ENCODE measurements around the gene CAMTA1.

CAMTA1 gene

GRCh38 chr1:7574121-7575040, 789.1 kb downstream of the CAMTA1 start:
- Histone ChIP-seq H3K9ac (ENCODE audit: low read length) (no peak overlapping the region), H3K27ac (ENCODE audit: low read depth, low read length) (no peak overlapping the region), H3K4me1 (ENCODE audit: insufficient read depth, low read length) (peaks cover 7% of the 10 kb centered on the region)

DNA sequence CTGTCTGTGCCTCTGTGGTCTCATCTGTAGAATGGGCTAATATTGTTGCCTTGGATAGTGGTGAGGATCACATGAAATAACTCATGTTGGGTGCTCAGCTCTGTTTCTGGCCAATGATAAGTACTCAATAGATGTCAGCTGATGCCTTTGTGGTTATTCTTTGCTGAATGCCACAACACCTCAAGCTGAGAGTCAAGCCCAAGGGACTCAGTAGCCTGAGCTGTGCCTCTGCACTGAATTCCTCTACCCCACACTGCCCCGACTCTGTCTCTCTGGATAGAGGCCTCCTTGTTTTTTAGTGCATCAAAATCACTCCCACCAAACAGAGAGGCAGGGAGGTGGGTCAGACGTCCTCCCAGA, 789.8 kb downstream of the CAMTA1 start:
- H3K9me3 ChIP-seq (ENCODE audit: low read length) = no peaks in the 10 kb centered on the region
- peaks cover 7% of the 10 kb centered on the region for H3K4me1 ChIP-seq (ENCODE audit: insufficient read depth, low read length)
- H3K4me3 ChIP-seq (ENCODE audit: low read depth in 1 of 2, low read length in 2 of 2) = no peak overlapping the region
- no peaks in the 10 kb centered on the region for H3K27me3 ChIP-seq (ENCODE audit: control insufficient read depth in 1 of 2, insufficient read depth in 2 of 2, low read length in 2 of 2)
- H3K27ac ChIP-seq (ENCODE audit: low read depth, low read length) = no peak overlapping the region
- no peaks in the 10 kb centered on the region for H3K36me3 ChIP-seq (ENCODE audit: insufficient read depth, low read length)
- H3K9ac ChIP-seq (ENCODE audit: low read length) = no peak overlapping the region

More at GRCh38 chr1:7574121-7575040, 789.1 kb downstream of the CAMTA1 start:
- Histone ChIP-seq H3K9me3 (ENCODE audit: low read length) (no peaks in the 10 kb centered on the region), H3K27me3 (ENCODE audit: control insufficient read depth in 1 of 2, insufficient read depth in 2 of 2, low read length in 2 of 2) (no peaks in the 10 kb centered on the region), H3K36me3 (ENCODE audit: insufficient read depth, low read length) (no peaks in the 10 kb centered on the region), H3K4me3 (ENCODE audit: low read depth in 1 of 2, low read length in 2 of 2) (no peak overlapping the region)

DNA sequence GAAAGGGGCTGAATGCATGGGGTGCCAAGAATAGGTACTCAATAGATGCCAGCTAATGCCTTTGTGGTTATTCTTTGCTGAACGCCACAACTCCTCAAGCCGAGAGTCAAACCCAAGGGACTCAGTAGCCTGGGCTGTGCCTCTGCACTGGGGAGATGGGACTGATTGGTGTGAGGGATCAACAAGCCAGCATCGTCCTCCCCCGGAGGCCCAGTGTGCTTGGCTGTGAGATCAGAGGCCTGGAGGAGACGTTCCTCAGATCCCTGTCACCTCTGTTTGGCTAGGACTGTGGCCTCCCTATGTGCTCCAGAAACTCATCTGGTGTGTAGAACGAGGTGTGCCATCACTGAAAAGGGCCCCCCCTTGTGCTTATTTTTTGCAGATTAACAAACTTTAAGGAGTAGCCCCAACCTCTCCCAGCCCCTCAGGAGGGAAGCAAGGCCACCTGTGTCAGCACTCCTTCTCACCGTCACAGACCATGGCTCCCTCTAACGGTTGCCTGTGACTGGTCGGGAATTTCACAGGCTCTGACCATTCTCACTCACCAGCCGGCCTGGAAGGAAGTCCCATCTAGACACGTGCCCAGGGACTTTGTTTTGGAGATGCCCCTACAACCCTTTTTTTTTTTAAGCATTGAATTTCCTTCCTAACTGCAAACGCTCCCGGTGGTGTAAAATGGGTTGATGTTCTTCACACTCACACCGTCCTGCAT, 791.8 kb downstream of the CAMTA1 start:
- H3K9me3 ChIP-seq (ENCODE audit: low read length) = no peaks in the 10 kb centered on the region
- no peaks in the 10 kb centered on the region for H3K27me3 ChIP-seq (ENCODE audit: control insufficient read depth in 1 of 2, insufficient read depth in 2 of 2, low read length in 2 of 2)
- no peak overlapping the region for H3K27ac ChIP-seq (ENCODE audit: low read depth, low read length)
- H3K4me3 ChIP-seq (ENCODE audit: low read depth in 1 of 2, low read length in 2 of 2) = no peak overlapping the region
- H3K9ac ChIP-seq (ENCODE audit: low read length) = no peak overlapping the region
- H3K36me3 ChIP-seq (ENCODE audit: insufficient read depth, low read length) = no peaks in the 10 kb centered on the region
- H3K4me1 ChIP-seq (ENCODE audit: insufficient read depth, low read length) = peaks cover 7% of the 10 kb centered on the region

DNA sequence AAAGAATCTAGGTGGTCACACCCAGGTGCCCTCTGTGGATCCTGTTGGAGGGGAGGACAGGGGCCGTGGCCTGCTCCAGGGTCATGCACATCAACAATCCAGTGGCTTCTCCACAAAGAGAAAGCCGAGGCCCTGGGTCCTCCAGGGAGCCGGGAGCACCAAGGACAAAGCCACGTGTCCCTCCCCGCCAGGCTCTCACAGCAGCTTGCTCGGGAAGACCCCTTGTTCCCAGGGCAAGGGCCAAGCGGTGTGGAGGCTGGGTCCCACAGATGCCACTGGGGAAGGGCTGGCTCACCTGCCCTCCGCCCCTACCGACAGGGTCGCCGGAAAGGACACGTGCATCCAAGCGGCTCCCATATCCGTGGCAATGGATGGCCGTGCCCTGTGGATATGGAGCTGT, 793.0 kb downstream of the CAMTA1 start:
- H3K4me1 ChIP-seq (ENCODE audit: insufficient read depth, low read length) = peaks cover 7% of the 10 kb centered on the region
- no peak overlapping the region for H3K27ac ChIP-seq (ENCODE audit: low read depth, low read length)
- H3K9ac ChIP-seq (ENCODE audit: low read length) = no peak overlapping the region
- H3K9me3 ChIP-seq (ENCODE audit: low read length) = no peaks in the 10 kb centered on the region
- H3K4me3 ChIP-seq (ENCODE audit: low read depth in 1 of 2, low read length in 2 of 2) = no peak overlapping the region
- H3K36me3 ChIP-seq (ENCODE audit: insufficient read depth, low read length) = no peaks in the 10 kb centered on the region
- no peaks in the 10 kb centered on the region for H3K27me3 ChIP-seq (ENCODE audit: control insufficient read depth in 1 of 2, insufficient read depth in 2 of 2, low read length in 2 of 2)

GRCh38 chr1:7579016-7579415, 793.8 kb downstream of the CAMTA1 start:
- Histone ChIP-seq H3K4me1 (ENCODE audit: insufficient read depth, low read length) (peaks cover 7% of the 10 kb centered on the region), H3K36me3 (ENCODE audit: insufficient read depth, low read length) (no peaks in the 10 kb centered on the region), H3K27ac (ENCODE audit: low read depth, low read length) (no peak overlapping the region), H3K9me3 (ENCODE audit: low read length) (no peaks in the 10 kb centered on the region), H3K27me3 (ENCODE audit: control insufficient read depth in 1 of 2, insufficient read depth in 2 of 2, low read length in 2 of 2) (no peaks in the 10 kb centered on the region), H3K9ac (ENCODE audit: low read length) (no peak overlapping the region), H3K4me3 (ENCODE audit: low read depth in 1 of 2, low read length in 2 of 2) (no peak overlapping the region)

DNA sequence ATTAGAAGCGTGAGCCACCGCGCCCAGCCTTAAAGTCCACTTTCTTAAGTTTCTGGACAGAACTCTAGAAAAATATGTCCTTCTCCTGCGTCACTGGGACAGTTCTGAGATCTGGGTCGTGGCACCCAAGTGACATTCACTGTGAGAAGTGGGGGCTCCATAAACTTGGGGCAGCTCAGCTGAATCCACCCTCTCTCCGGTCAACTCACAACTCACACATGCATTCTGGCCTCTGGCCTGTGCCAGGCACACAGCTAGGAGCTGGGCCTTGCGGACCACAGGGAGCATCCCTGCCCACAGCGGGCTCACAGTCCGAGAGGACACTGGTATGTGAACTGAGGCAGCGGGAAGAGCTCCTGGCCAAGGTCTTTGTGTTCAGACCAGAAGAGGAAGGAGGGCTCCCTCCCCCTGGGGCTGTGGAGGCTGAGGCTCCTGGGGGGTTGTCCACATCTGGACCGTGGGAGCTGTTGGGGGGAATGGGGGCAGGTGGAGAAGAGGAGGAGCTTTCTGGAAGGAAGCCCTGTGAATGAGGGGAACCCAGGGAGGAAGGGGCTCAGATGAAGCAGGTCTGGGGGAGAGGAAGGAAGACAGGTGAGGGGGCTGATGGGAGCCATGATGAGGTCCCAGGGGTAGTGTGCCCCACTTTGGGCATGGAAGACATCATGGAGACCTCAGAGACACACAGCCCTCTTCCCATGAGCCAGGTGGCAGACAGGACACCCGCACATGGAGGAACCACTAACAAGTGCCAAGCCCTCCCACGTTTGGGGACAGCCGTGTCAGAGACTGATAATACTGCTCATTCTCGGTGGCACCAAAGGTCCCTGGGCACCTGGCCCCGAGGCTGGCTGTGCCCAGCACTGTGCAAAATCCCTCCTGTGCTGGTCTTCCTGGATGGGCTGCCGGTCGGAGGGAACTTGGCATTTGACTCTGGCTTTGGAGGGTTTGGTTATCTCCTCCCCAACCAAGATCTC, 794.9 kb downstream of the CAMTA1 start:
- Histone ChIP-seq H3K27ac (ENCODE audit: low read depth, low read length) (no peak overlapping the region), H3K9ac (ENCODE audit: low read length) (no peak overlapping the region), H3K4me1 (ENCODE audit: insufficient read depth, low read length) (no peaks in the 10 kb centered on the region), H3K9me3 (ENCODE audit: low read length) (no peaks in the 10 kb centered on the region), H3K4me3 (ENCODE audit: low read depth in 1 of 2, low read length in 2 of 2) (no peak overlapping the region), H3K27me3 (ENCODE audit: control insufficient read depth in 1 of 2, insufficient read depth in 2 of 2, low read length in 2 of 2) (no peaks in the 10 kb centered on the region), H3K36me3 (ENCODE audit: insufficient read depth, low read length) (no peaks in the 10 kb centered on the region)

GRCh38 chr1:7580923-7581753, 795.9 kb downstream of the CAMTA1 start:
- H3K4me1 ChIP-seq (ENCODE audit: insufficient read depth, low read length) = no peaks in the 10 kb centered on the region
- H3K9ac ChIP-seq (ENCODE audit: low read length) = no peak overlapping the region
- no peak overlapping the region for H3K27ac ChIP-seq (ENCODE audit: low read depth, low read length)
- H3K27me3 ChIP-seq (ENCODE audit: control insufficient read depth in 1 of 2, insufficient read depth in 2 of 2, low read length in 2 of 2) = no peaks in the 10 kb centered on the region
- no peak overlapping the region for H3K4me3 ChIP-seq (ENCODE audit: low read depth in 1 of 2, low read length in 2 of 2)
- no peaks in the 10 kb centered on the region for H3K9me3 ChIP-seq (ENCODE audit: low read length)
- H3K36me3 ChIP-seq (ENCODE audit: insufficient read depth, low read length) = no peaks in the 10 kb centered on the region

- no peaks in the 10 kb centered on the region for H3K4me1 ChIP-seq (ENCODE audit: insufficient read depth, low read length)
- no peak overlapping the region for H3K4me3 ChIP-seq (ENCODE audit: low read depth in 1 of 2, low read length in 2 of 2)
- no peaks in the 10 kb centered on the region for H3K27me3 ChIP-seq (ENCODE audit: control insufficient read depth in 1 of 2, insufficient read depth in 2 of 2, low read length in 2 of 2)
- H3K36me3 ChIP-seq (ENCODE audit: insufficient read depth, low read length) = no peaks in the 10 kb centered on the region
- H3K27ac ChIP-seq (ENCODE audit: low read depth, low read length) = no peak overlapping the region
- H3K9me3 ChIP-seq (ENCODE audit: low read length) = no peaks in the 10 kb centered on the region
- no peak overlapping the region for H3K9ac ChIP-seq (ENCODE audit: low read length)
Measured at GRCh38 chr1:7581754-7582459, 796.7 kb downstream of the CAMTA1 start.

- Histone ChIP-seq H3K9ac (ENCODE audit: low read length) (no peak overlapping the region), H3K27me3 (ENCODE audit: control insufficient read depth in 1 of 2, insufficient read depth in 2 of 2, low read length in 2 of 2) (no peaks in the 10 kb centered on the region), H3K27ac (ENCODE audit: low read depth, low read length) (no peak overlapping the region), H3K36me3 (ENCODE audit: insufficient read depth, low read length) (no peaks in the 10 kb centered on the region), H3K4me1 (ENCODE audit: insufficient read depth, low read length) (no peaks in the 10 kb centered on the region), H3K9me3 (ENCODE audit: low read length) (no peaks in the 10 kb centered on the region), H3K4me3 (ENCODE audit: low read depth in 1 of 2, low read length in 2 of 2) (no peak overlapping the region)
Measured at GRCh38 chr1:7582460-7582972, 797.3 kb downstream of the CAMTA1 start.

Data from muscle layer of colon (tissue), 2 donors.